Liver (tissue), 9 donors: Measurements from ENCODE around the gene GAR1. TPM values are rescaled to one million over a fixed set of nuclear protein-coding genes. Genes with fewer than 3 reads are reported as not detected.

ENCODE experiments used
- DNase-seq: peaks from one replicate; pipeline ENCODE4 v3.0.0-alpha.2; 2017; ENCODE audit warnings: low spot score
- H3K27ac ChIP-seq, 2 donors: one replicate each; pipeline ENCODE4 v1.7.0; 2013; ENCODE audit warnings: inconsistent platforms in 2 of 2, low read length in 2 of 2, control low read depth in 1 of 2, low read depth in 1 of 2, mild to moderate bottlenecking in 1 of 2
- H3K27me3 ChIP-seq, 4 donors: one replicate each; pipeline versions ENCODE4 v1.6.1 to v1.7.0; 2013; ENCODE audit warnings: low read length in 3 of 4, inconsistent platforms in 1 of 4, mild to moderate bottlenecking in 1 of 4, moderate library complexity in 1 of 4; ENCODE audit not compliant: control insufficient read depth in 4 of 4, insufficient read depth in 4 of 4
- H3K36me3 ChIP-seq, 4 donors: one replicate each; pipeline versions ENCODE4 v1.6.1 to v1.7.0; 2013; ENCODE audit warnings: low read length in 3 of 4, mild to moderate bottlenecking in 3 of 4, low read depth in 1 of 4, moderate library complexity in 1 of 4; ENCODE audit not compliant: control insufficient read depth in 4 of 4, insufficient read depth in 3 of 4
- H3K4me1 ChIP-seq, 4 donors: one replicate each; pipeline versions ENCODE4 v1.6.1 to v1.7.0; 2013; ENCODE audit warnings: low read length in 3 of 4, mild to moderate bottlenecking in 3 of 4, moderate library complexity in 1 of 4; ENCODE audit not compliant: control insufficient read depth in 4 of 4, insufficient read depth in 4 of 4
- H3K4me3 ChIP-seq, 3 donors: one replicate each; pipeline versions ENCODE4 v1.6.1 to v1.7.0; 2013; ENCODE audit warnings: low read length in 3 of 3, control low read depth in 1 of 3, low read depth in 1 of 3, mild to moderate bottlenecking in 1 of 3
- H3K9ac ChIP-seq, 2 donors: one replicate each; pipeline ENCODE4 v1.7.0; 2013; ENCODE audit warnings: low read length in 2 of 2, mild to moderate bottlenecking in 2 of 2, moderate library complexity in 2 of 2, control low read depth in 1 of 2, low read depth in 1 of 2
- H3K9me3 ChIP-seq, 4 donors: one replicate each; pipeline versions ENCODE4 v1.6.1 to v1.7.0; 2013; ENCODE audit warnings: low read length in 3 of 4; ENCODE audit not compliant: control insufficient read depth in 4 of 4
- CTCF ChIP-seq: fragments of 150-350 bp; IDR thresholded peaks from 2 replicates; pipeline ENCODE4 v1.5.1; 2017; ENCODE audit warnings: improper control_type of control experiment, low read depth, low read length; ENCODE audit not compliant: missing input control
- EGR1 ChIP-seq, 2 donors: IDR thresholded peaks; 2 replicates each; pipeline ENCODE4 v1.6.1; 2016 to 2018; ENCODE audit warnings: antibody characterized with exemption in 2 of 2, low read depth in 2 of 2
- FOXA2 ChIP-seq: IDR thresholded peaks from 2 replicates; pipeline ENCODE4 v1.6.1; 2016; ENCODE audit warnings: antibody characterized with exemption
- GABPA ChIP-seq, 2 donors: IDR thresholded peaks in 1 of 2; conservative IDR thresholded peaks in 1 of 2; 2 replicates each; pipeline ENCODE4 v1.6.1; 2016; ENCODE audit warnings: antibody characterized with exemption in 2 of 2, mild to moderate bottlenecking in 1 of 2, moderate library complexity in 1 of 2
- HNF4G ChIP-seq: IDR thresholded peaks from 2 replicates; pipeline ENCODE4 v1.6.1; 2016; ENCODE audit warnings: antibody characterized with exemption
- JUND ChIP-seq, 2 donors: IDR thresholded peaks; 2 replicates each; pipeline ENCODE4 v1.6.1; 2016; ENCODE audit warnings: antibody characterized with exemption in 2 of 2
- NR2F2 ChIP-seq: IDR thresholded peaks from 2 replicates; pipeline ENCODE4 v1.6.1; 2016; ENCODE audit warnings: antibody characterized with exemption
- RAD21 ChIP-seq, 2 donors: IDR thresholded peaks; 2 replicates each; pipeline ENCODE4 v1.6.1; 2016; ENCODE audit warnings: antibody characterized with exemption in 2 of 2, mild to moderate bottlenecking in 2 of 2
- RXRA ChIP-seq, 2 donors: IDR thresholded peaks; 2 replicates each; pipeline ENCODE4 v1.6.1; 2017 to 2018; ENCODE audit warnings: antibody characterized with exemption in 2 of 2, mild to moderate bottlenecking in 1 of 2
- SP1 ChIP-seq: IDR thresholded peaks from 2 replicates; pipeline ENCODE4 v1.6.1; 2018; ENCODE audit warnings: antibody characterized with exemption, mild to moderate bottlenecking
- TAF1 ChIP-seq: conservative IDR thresholded peaks from 2 replicates; pipeline ENCODE4 v1.6.1; 2016; ENCODE audit warnings: antibody characterized with exemption, mild to moderate bottlenecking
- YY1 ChIP-seq: IDR thresholded peaks from 2 replicates; pipeline ENCODE4 v1.6.1; 2016; ENCODE audit warnings: antibody characterized with exemption, mild to moderate bottlenecking
- ZBTB33 ChIP-seq: IDR thresholded peaks from 2 replicates; pipeline ENCODE4 v1.6.1; 2016; ENCODE audit warnings: antibody characterized with exemption
- WGBS: extraction: QIAGEN DNeasy Blood & Tissue Kit; methylation state at CpG from one replicate; pipeline ENCODE4 v1.1.7; 2013; 5-methylcytosine and 5-hydroxymethylcytosine counted together
- polyA plus RNA-seq, 2 donors: library from polyadenylated mRNA; stranded (reverse) in 1 of 2; unstranded in 1 of 2; fragments of 200-250 nt in 1 of 2; fragments of >200 nt in 1 of 2; fragmentation: Nextera tagmentation in 1 of 2; extraction: Ambion mirVana in 1 of 2; gene quantifications; one replicate each; pipeline versions ENCODE4 v1.2.1 to v1.2.3, GENCODE V29; 2013 to 2015
- total RNA-seq, 2 donors: library from RNA; depleted of rRNA; stranded (reverse); fragments of >200 nt; gene quantifications; one replicate each; pipeline ENCODE4 v1.2.3, GENCODE V29; 2014
- TF ChIP-seq, protein P1 (sequence below): IDR thresholded peaks from 2 replicates; pipeline ENCODE4 v1.6.1; 2016; ENCODE audit warnings: antibody characterized with exemption
- TF ChIP-seq, protein P2 (sequence below): IDR thresholded peaks from 2 replicates; pipeline ENCODE4 v1.6.1; 2016; ENCODE audit warnings: antibody characterized with exemption
- TF ChIP-seq, protein P3 (sequence below): IDR thresholded peaks from 2 replicates; pipeline ENCODE4 v1.6.1; 2016; ENCODE audit warnings: antibody characterized with exemption, mild to moderate bottlenecking
- donor health status: healthy.
- donor health status: healthy.
- donor health status: healthy.
- donor health status: healthy.
- donor health status: healthy.

Gene GAR1
- total and polyA plus RNA-seq, 4 donors, result 1.5 to 7.7 (median 5.9) TPM

GRCh38 chr4:109861916-109862511 lies 46.5 kb downstream of the GAR1 start:
- 76% methylated on average over 3 of the region's 3 CpGs for WGBS
- H3K4me3 ChIP-seq, result no peak overlapping the region
- H3K4me1 ChIP-seq, result peaks cover 2 to 19% (median 3%) of the 10 kb centered on the region in 4 donors
- no peaks in the 10 kb centered on the region for H3K36me3 ChIP-seq
- TF ChIP-seq ZBTB33, result no peak
- TF ChIP-seq SP1, result no peak
- TF ChIP-seq, protein P1, sequence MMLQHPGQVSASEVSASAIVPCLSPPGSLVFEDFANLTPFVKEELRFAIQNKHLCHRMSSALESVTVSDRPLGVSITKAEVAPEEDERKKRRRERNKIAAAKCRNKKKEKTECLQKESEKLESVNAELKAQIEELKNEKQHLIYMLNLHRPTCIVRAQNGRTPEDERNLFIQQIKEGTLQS, result no peak
- no peak for TF ChIP-seq TAF1
- TF ChIP-seq, protein P2, sequence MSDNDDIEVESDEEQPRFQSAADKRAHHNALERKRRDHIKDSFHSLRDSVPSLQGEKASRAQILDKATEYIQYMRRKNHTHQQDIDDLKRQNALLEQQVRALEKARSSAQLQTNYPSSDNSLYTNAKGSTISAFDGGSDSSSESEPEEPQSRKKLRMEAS, result no peak
- TF ChIP-seq NR2F2, result no peak
- no peak for TF ChIP-seq EGR1 (IDR thresholded peaks at IDR 0.05; ENCODE audit: low read depth in 2 of 2)
- TF ChIP-seq HNF4G, result no peak
- TF ChIP-seq RXRA (IDR thresholded peaks at IDR 0.05), result no peak
- TF ChIP-seq FOXA2, result no peak
- no peak for DNase-seq
- no peak overlapping the region for H3K9ac ChIP-seq
- H3K27me3 ChIP-seq, result no peaks in the 10 kb centered on the region
- H3K9me3 ChIP-seq, result no peaks in the 10 kb centered on the region
- no peak overlapping the region for H3K27ac ChIP-seq

GRCh38 chr4:109864134-109864533 lies 48.6 kb downstream of the GAR1 start:
- Histone ChIP-seq H3K4me3 (no peak overlapping the region), H3K9ac (no peak overlapping the region), H3K27ac (no peak overlapping the region), H3K4me1 (peaks cover 2 to 16% (median 3%) of the 10 kb centered on the region in 4 donors), H3K27me3 (no peaks in the 10 kb centered on the region), H3K36me3 (peaks cover 0 to 2% (median 0%) of the 10 kb centered on the region in 4 donors), H3K9me3 (no peaks in the 10 kb centered on the region)
- no peak for TF ChIP-seq JUND (IDR thresholded peaks at IDR 0.05)
- TF ChIP-seq CTCF, result peak; percentile 13
- no peak for DNase-seq

GRCh38 chr4:109870061-109870460 lies 54.5 kb downstream of the GAR1 start:
- no peak overlapping the region for H3K27ac ChIP-seq
- no peaks in the 10 kb centered on the region for H3K27me3 ChIP-seq
- no peaks in the 10 kb centered on the region for H3K9me3 ChIP-seq
- WGBS, result 96% methylated on average over 5 of the region's 5 CpGs
- H3K4me3 ChIP-seq, result no peak overlapping the region
- DNase-seq, result no peak
- TF ChIP-seq YY1, result no peak
- no peak for TF ChIP-seq JUND (IDR thresholded peaks at IDR 0.05)
- TF ChIP-seq ZBTB33, result no peak
- no peak for TF ChIP-seq TAF1
- TF ChIP-seq, protein P2, result no peak
- TF ChIP-seq RXRA (IDR thresholded peaks at IDR 0.05), result no peak
- TF ChIP-seq, protein P1, result no peak
- TF ChIP-seq EGR1 (IDR thresholded peaks at IDR 0.05; ENCODE audit: low read depth in 2 of 2), result no peak
- no peak for TF ChIP-seq SP1
- TF ChIP-seq NR2F2, result no peak
- TF ChIP-seq, protein P3, sequence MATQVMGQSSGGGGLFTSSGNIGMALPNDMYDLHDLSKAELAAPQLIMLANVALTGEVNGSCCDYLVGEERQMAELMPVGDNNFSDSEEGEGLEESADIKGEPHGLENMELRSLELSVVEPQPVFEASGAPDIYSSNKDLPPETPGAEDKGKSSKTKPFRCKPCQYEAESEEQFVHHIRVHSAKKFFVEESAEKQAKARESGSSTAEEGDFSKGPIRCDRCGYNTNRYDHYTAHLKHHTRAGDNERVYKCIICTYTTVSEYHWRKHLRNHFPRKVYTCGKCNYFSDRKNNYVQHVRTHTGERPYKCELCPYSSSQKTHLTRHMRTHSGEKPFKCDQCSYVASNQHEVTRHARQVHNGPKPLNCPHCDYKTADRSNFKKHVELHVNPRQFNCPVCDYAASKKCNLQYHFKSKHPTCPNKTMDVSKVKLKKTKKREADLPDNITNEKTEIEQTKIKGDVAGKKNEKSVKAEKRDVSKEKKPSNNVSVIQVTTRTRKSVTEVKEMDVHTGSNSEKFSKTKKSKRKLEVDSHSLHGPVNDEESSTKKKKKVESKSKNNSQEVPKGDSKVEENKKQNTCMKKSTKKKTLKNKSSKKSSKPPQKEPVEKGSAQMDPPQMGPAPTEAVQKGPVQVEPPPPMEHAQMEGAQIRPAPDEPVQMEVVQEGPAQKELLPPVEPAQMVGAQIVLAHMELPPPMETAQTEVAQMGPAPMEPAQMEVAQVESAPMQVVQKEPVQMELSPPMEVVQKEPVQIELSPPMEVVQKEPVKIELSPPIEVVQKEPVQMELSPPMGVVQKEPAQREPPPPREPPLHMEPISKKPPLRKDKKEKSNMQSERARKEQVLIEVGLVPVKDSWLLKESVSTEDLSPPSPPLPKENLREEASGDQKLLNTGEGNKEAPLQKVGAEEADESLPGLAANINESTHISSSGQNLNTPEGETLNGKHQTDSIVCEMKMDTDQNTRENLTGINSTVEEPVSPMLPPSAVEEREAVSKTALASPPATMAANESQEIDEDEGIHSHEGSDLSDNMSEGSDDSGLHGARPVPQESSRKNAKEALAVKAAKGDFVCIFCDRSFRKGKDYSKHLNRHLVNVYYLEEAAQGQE, result no peak
- no peak for TF ChIP-seq RAD21 (IDR thresholded peaks at IDR 0.05)
- TF ChIP-seq HNF4G, result no peak
- TF ChIP-seq GABPA (IDR thresholded peaks at IDR 0.05 in 1 of 2, conservative IDR thresholded peaks at IDR 0.05 in 1 of 2), result no peak
- no peaks in the 10 kb centered on the region for H3K4me1 ChIP-seq
- no peak overlapping the region for H3K9ac ChIP-seq
- H3K36me3 ChIP-seq, result peaks cover 0 to 2% (median 0%) of the 10 kb centered on the region in 4 donors
